ENCODE results near the gene YARS1. TPM values are rescaled to one million over a fixed set of nuclear protein-coding genes. Genes with fewer than 3 reads are reported as not detected.
A peak's percentile ranks its signal among the peaks of the same experiment; 100 is the strongest.

The YARS1 gene
- total and polyA plus RNA-seq, 2 of the 4 experiments (the other 2 are of a cell fraction) = 100 to 166 TPM

DNA sequence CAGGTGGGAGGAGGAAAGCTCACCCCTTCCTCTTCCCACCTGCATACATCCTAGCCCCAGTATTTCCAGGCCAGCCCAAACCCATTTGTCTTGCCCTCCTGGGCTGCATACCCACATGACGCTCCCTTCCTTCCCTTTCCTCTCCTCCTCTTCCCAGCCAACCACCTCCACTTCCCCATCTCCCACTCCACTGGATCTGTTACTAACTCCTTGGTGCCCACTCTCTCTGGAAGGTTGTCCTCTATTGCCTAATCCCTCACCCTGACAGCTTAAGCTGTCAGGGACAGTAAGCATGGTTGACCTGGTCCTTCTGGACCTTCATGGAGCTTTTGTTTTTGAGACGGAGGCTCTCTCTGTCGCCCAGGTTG, 91.6 kb downstream of the YARS1 start:
- H4K91ac ChIP-seq (ENCODE audit: insufficient read depth, low read depth, low read length) = peak overlapping the region; percentile 95
- ATAC-seq (ENCODE audit: low read depth) = no peak
- peak overlapping the region; percentile 80 for H2AK9ac ChIP-seq (replicated peaks; ENCODE audit: low read depth, low read length, poor library complexity)
- peak overlapping the region; percentile 86 for H2AK5ac ChIP-seq (ENCODE audit: low read depth, low read length)
- H3K4me2 ChIP-seq (ENCODE audit: low read depth, low read length) = peak overlapping the region; percentile 41
- no peak overlapping the region for H3K56ac ChIP-seq (ENCODE audit: extremely low read depth, insufficient read depth, low read length)
- peak overlapping the region; percentile 88 for H3K4ac ChIP-seq (ENCODE audit: low read depth, low read length)
- BruUV-seq (replicated peaks) = no TSS peak
- TF ChIP-seq CEBPB (IDR thresholded peaks at IDR 0.05; ENCODE audit: low read depth, low read length) = 0 out of 2 replicates have a peak, but pooled peaks have one; percentile 16
- no peak for TF ChIP-seq MAFK (IDR thresholded peaks at IDR 0.05; ENCODE audit: low read depth, low read length)
- H3K14ac ChIP-seq (replicated peaks; ENCODE audit: low read depth, low read length) = peak overlapping the region; percentile 61
- intact Hi-C loops (cut with micrococcal nuclease) (no loop called here), in situ Hi-C loops (cut with MboI; ENCODE audit: low sequenced_read_pairs) (no loop called here), dilution Hi-C loops (cut with HindIII; ENCODE audit: low sequenced_read_pairs, unreplicated experiment) (no loop called here)
- CTCF ChIA-PET = interaction anchor here (0.6 to 1.1 kb wide), 2 partner anchors 13 to 60 kb away, joined by 3 to 10 read pairs; no protein-coding TSS in a partner anchor
- peak overlapping the region; percentile 53; the same call in 1 of the 2 replicates for H3K27ac ChIP-seq (ENCODE audit: insufficient read depth, low read length)
- no peak for DNase-seq
- peak overlapping the region; percentile 92 for H3K18ac ChIP-seq (ENCODE audit: low read depth, low read length)
- H3K27me3 ChIP-seq (ENCODE audit: control insufficient read depth, insufficient read depth, low read length) = no peaks in the 10 kb centered on the region
- POLR2A ChIA-PET (ENCODE audit: unreplicated experiment) = no interaction called here
- H2BK5ac ChIP-seq (ENCODE audit: low read depth, low read length, poor library complexity, severe bottlenecking) = peak overlapping the region; percentile 54
- no peak overlapping the region for H3K9ac ChIP-seq (ENCODE audit: low read depth, low read length)
- H2BK15ac ChIP-seq (ENCODE audit: low read depth, low read length) = peak overlapping the region; percentile 88; the same call in 2 of the 3 replicates
- peak overlapping the region; percentile 87 for H2BK120ac ChIP-seq (ENCODE audit: low read depth, low read length)
- WGBS, 2 experiments (ENCODE audit: extremely low coverage in 2 of 2, insufficient read length in 1 of 2) = 100% methylated on average over 1 of the region's 3 CpGs; no CpG with 5 or more reads in 1 of the 2 experiments
- no peak overlapping the region for H3K4me3 ChIP-seq (ENCODE audit: insufficient read depth, low read depth, low read length)
- H3K23ac ChIP-seq (ENCODE audit: low read depth, low read length) = peak overlapping the region; percentile 55; the same call in 1 of the 2 replicates
- H2BK20ac ChIP-seq (ENCODE audit: low read depth, low read length) = peak overlapping the region; percentile 92
- peaks cover 15% of the 10 kb centered on the region for H3K9me1 ChIP-seq (ENCODE audit: insufficient read depth, low read length)
- no peaks in the 10 kb centered on the region for H3K36me3 ChIP-seq (ENCODE audit: control insufficient read depth, insufficient read depth, low read length)
- no peaks in the 10 kb centered on the region for H3K79me1 ChIP-seq (ENCODE audit: low read depth in 1 of 2, low read length in 2 of 2)
- H3K4me1 ChIP-seq (ENCODE audit: control insufficient read depth, insufficient read depth, low read length) = peaks cover 13% of the 10 kb centered on the region
- peak overlapping the region; percentile 79 to 89 for H4K8ac ChIP-seq (ENCODE audit: low read depth in 2 of 2, low read length in 2 of 2)
- peak overlapping the region; percentile 80 for H2AFZ ChIP-seq (replicated peaks; ENCODE audit: low read length, poor library complexity)
- H3K9me3 ChIP-seq (ENCODE audit: control insufficient read depth, insufficient read depth, low read length) = no peaks in the 10 kb centered on the region
- H4K5ac ChIP-seq (ENCODE audit: low read depth, low read length) = peak overlapping the region; percentile 89
- H4K20me1 ChIP-seq (ENCODE audit: insufficient read depth, low read length) = no peaks in the 10 kb centered on the region

Other genes starting within 250 kb of the YARS1 start
- 31.0 and 59.2 TPM in 2 replicates for gene ZBTB8OS, start 166.8 kb downstream of the YARS1 start, total RNA-seq (2012; rRNA removed)
- 43.5 and 52.6 TPM in 2 replicates for gene ZBTB8OS, start 166.8 kb downstream of the YARS1 start, polyA plus RNA-seq (2012; rRNA removed)
- 138 and 161 TPM in 2 replicates for gene RBBP4, start 166.2 kb downstream of the YARS1 start, total RNA-seq (2012; rRNA removed)
- 71.0 and 82.9 TPM in 2 replicates for gene RBBP4, start 166.2 kb downstream of the YARS1 start, polyA plus RNA-seq (2012; rRNA removed)
- 103 and 139 TPM in 2 replicates for gene SYNC, start 114.6 kb downstream of the YARS1 start, total RNA-seq (2012; rRNA removed)
- 41.3 and 48.9 TPM in 2 replicates for gene SYNC, start 114.6 kb downstream of the YARS1 start, polyA plus RNA-seq (2012; rRNA removed)
- gene S100PBP, start 295 bp upstream of the YARS1 start, total RNA-seq (2012; rRNA removed) = 20.3 and 25.8 TPM in 2 replicates
- gene S100PBP, start 295 bp upstream of the YARS1 start, polyA plus RNA-seq (2012; rRNA removed) = 12.6 and 13.9 TPM in 2 replicates
- 1.6 and 1.7 TPM in 2 replicates for gene FNDC5, start 53.6 kb upstream of the YARS1 start, total RNA-seq (2012; rRNA removed)
- 1.2 and 1.5 TPM in 2 replicates for gene FNDC5, start 53.6 kb upstream of the YARS1 start, polyA plus RNA-seq (2012; rRNA removed)
- not detected in 2 replicates for gene HPCA, start 69.1 kb upstream of the YARS1 start, total RNA-seq (2012; rRNA removed)
- 0.22 and 0.30 TPM in 2 replicates for gene HPCA, start 69.1 kb upstream of the YARS1 start, polyA plus RNA-seq (2012; rRNA removed)
- gene TMEM54, start 84.0 kb upstream of the YARS1 start, total RNA-seq (2012; rRNA removed) = 25.5 and 33.1 TPM in 2 replicates
- 75.2 and 82.4 TPM in 2 replicates for gene TMEM54, start 84.0 kb upstream of the YARS1 start, polyA plus RNA-seq (2012; rRNA removed)
- 9.2 and 10.0 TPM in 2 replicates for gene RNF19B, start 147.5 kb upstream of the YARS1 start, total RNA-seq (2012; rRNA removed)
- gene RNF19B, start 147.5 kb upstream of the YARS1 start, polyA plus RNA-seq (2012; rRNA removed) = 11.4 and 11.6 TPM in 2 replicates
- 118 and 168 TPM in 2 replicates for gene AK2, start 219.5 kb upstream of the YARS1 start, total RNA-seq (2012; rRNA removed)
- 152 and 203 TPM in 2 replicates for gene AK2, start 219.5 kb upstream of the YARS1 start, polyA plus RNA-seq (2012; rRNA removed)